HCT116 (cell line): Measurements from ENCODE around the gene PRMT9. TPM values are rescaled to one million over a fixed set of nuclear protein-coding genes. Genes with fewer than 3 reads are reported as not detected.

ENCODE experiments used
- ATAC-seq: fragments of 200-7000 bp; cut with Tn5 transposase; 2 replicates; pipeline ENCODE4 v1.9.1; 2020; ENCODE audit warnings: mild to moderate bottlenecking, moderate library complexity
- BruUV-seq: library from RNA; stranded (reverse); fragments of 400-500 nt; replicated peaks from 2 replicates; lab custom pipeline; 2021; lab: Mats Ljungman, UMichigan
- CTCF ChIA-PET: fragments of 300-600 bp; sonication (Branson Sonifier 250); formaldehyde crosslinking; loops from one replicate; lab custom pipeline; 2021; ENCODE audit warnings: antibody characterized with exemption; lab: Charles Lee
- POLR2A ChIA-PET: fragments of 300-600, 350-600 bp; sonication (Branson Sonifier 250); formaldehyde crosslinking; loops from one replicate; lab custom pipeline; 2021; ENCODE audit warnings: antibody characterized with exemption; lab: Charles Lee
- RAD21 ChIA-PET, 2 experiments: fragments of 300-600 bp; sonication (Branson Sonifier 250); formaldehyde crosslinking; loops; one replicate each; lab custom pipeline; 2023; ENCODE audit warnings: low total read pairs in 2 of 2; ENCODE audit not compliant: uncharacterized antibody in 2 of 2, unreplicated experiment in 2 of 2, low non-redundant PET in 1 of 2; lab: Charles Lee
- DNase-seq: peaks from one replicate; pipeline ENCODE4 v3.0.0-alpha.2; 2010; ENCODE audit warnings: low read depth, low spot score
- H2AFZ ChIP-seq: fragments of 200-600 bp; shearing (Covaris generic), sonication (generic); 2 replicates; pipeline ENCODE4 v1.6.1; 2017; ENCODE audit warnings: low read depth, mixed run types, mixed read lengths, antibody characterized with exemption, low read length; ENCODE audit not compliant: poor library complexity, severe bottlenecking
- H3K27ac ChIP-seq: 2 replicates; pipeline ENCODE4 v1.5.1; 2012; ENCODE audit warnings: low read depth, low read length
- H3K27me3 ChIP-seq: fragments of 200-600 bp; sonication (generic); 2 replicates; pipeline ENCODE4 v1.6.1; 2016; ENCODE audit warnings: mixed run types, low read length, mixed read lengths; ENCODE audit not compliant: insufficient read depth
- H3K36me3 ChIP-seq, 2 experiments: fragments of 200-500 bp in 1 of 2; fragments of 200-600 bp in 1 of 2; sonication (Bioruptor generic) in 1 of 2; sonication (generic) in 1 of 2; 2 replicates each; pipeline versions ENCODE4 v1.5.1 to v1.6.1; 2014 to 2016; ENCODE audit warnings: low read length in 2 of 2, inconsistent platforms in 1 of 2, mixed read lengths in 1 of 2, mixed run types in 1 of 2; ENCODE audit not compliant: insufficient read depth in 2 of 2, control insufficient read depth in 1 of 2
- H3K4me1 ChIP-seq, 2 experiments: fragments of 200-600 bp in 1 of 2; sonication (generic) in 1 of 2; 2 replicates each; pipeline versions ENCODE4 v1.5.1 to v1.6.1; 2012 to 2017; ENCODE audit warnings: low read length in 2 of 2, inconsistent platforms in 1 of 2, mild to moderate bottlenecking in 1 of 2, mixed read lengths in 1 of 2, mixed run types in 1 of 2, moderate library complexity in 1 of 2; ENCODE audit not compliant: insufficient read depth in 2 of 2, control insufficient read depth in 1 of 2
- H3K4me2 ChIP-seq: fragments of 200-600 bp; sonication (generic); 2 replicates; pipeline ENCODE4 v1.6.1; 2017; ENCODE audit warnings: mixed run types, low read length, mixed read lengths
- H3K4me3 ChIP-seq, 2 experiments: fragments of 200-600 bp in 1 of 2; sonication (generic) in 1 of 2; replicated peaks in 1 of 2; 2 replicates each; pipeline ENCODE4 v1.5.1; 2011 to 2016; ENCODE audit warnings: low read length in 2 of 2, control low read depth in 1 of 2, low read depth in 1 of 2, mild to moderate bottlenecking in 1 of 2, mixed read lengths in 1 of 2, mixed run types in 1 of 2
- H3K79me2 ChIP-seq: fragments of 200-600 bp; sonication (generic); 2 replicates; pipeline ENCODE4 v1.6.1; 2017; ENCODE audit warnings: mild to moderate bottlenecking, mixed run types, low read length, moderate library complexity, mixed read lengths; ENCODE audit not compliant: insufficient read depth
- H3K9ac ChIP-seq: fragments of 200-600 bp; sonication (generic); 2 replicates; pipeline ENCODE4 v1.6.1; 2016; ENCODE audit warnings: low read length, mixed read lengths
- H3K9me2 ChIP-seq: fragments of 200-600 bp; sonication (generic), shearing (Covaris generic); 2 replicates; pipeline ENCODE4 v1.6.1; 2017; ENCODE audit warnings: mixed run types, mild to moderate bottlenecking, moderate library complexity; ENCODE audit not compliant: insufficient read depth
- H3K9me3 ChIP-seq, 2 experiments: fragments of 200-500 bp in 1 of 2; fragments of 200-600 bp in 1 of 2; sonication (Bioruptor generic) in 1 of 2; sonication (generic) in 1 of 2; 2 replicates each; pipeline ENCODE4 v1.6.1; 2014 to 2017; ENCODE audit warnings: low read length in 2 of 2, mixed read lengths in 2 of 2, inconsistent platforms in 1 of 2, low read depth in 1 of 2, mild to moderate bottlenecking in 1 of 2, mixed run types in 1 of 2, moderate library complexity in 1 of 2; ENCODE audit not compliant: control insufficient read depth in 1 of 2, insufficient read depth in 1 of 2
- H4K20me1 ChIP-seq: fragments of 200-600 bp; sonication (generic), shearing (Covaris generic); 2 replicates; pipeline ENCODE4 v1.6.1; 2017; ENCODE audit warnings: mixed run types, mild to moderate bottlenecking, moderate library complexity; ENCODE audit not compliant: insufficient read depth
- CBX3 ChIP-seq: IDR thresholded peaks from 2 replicates; pipeline ENCODE4 v1.6.1; 2012; ENCODE audit warnings: low read depth
- CTCF ChIP-seq, 3 experiments: fragments of 200-600 bp in 1 of 3; sonication (generic) in 1 of 3; IDR thresholded peaks in 2 of 3; conservative IDR thresholded peaks in 1 of 3; 2 replicates each; pipeline ENCODE4 v1.5.1; 2012 to 2017; ENCODE audit warnings: low read depth in 2 of 3, low read length in 2 of 3, antibody characterized with exemption in 1 of 3, borderline replicate concordance in 1 of 3, control low read depth in 1 of 3, mild to moderate bottlenecking in 1 of 3, mixed read lengths in 1 of 3, mixed run types in 1 of 3, moderate library complexity in 1 of 3; ENCODE audit not compliant: insufficient read depth in 1 of 3
- EZH2 ChIP-seq: fragments of 200-600 bp; sonication (generic); IDR thresholded peaks from 2 replicates; pipeline ENCODE4 v1.6.1; 2017; ENCODE audit warnings: antibody characterized with exemption, mixed run types
- FOSL1 ChIP-seq: IDR thresholded peaks from 2 replicates; pipeline ENCODE4 v1.6.1; 2012; ENCODE audit warnings: low read depth
- POLR2AphosphoS5 ChIP-seq: IDR thresholded peaks from 2 replicates; pipeline ENCODE4 v1.6.1; 2011; ENCODE audit warnings: mild to moderate bottlenecking, low read depth, low read length, moderate library complexity
- REST ChIP-seq: IDR thresholded peaks from 2 replicates; pipeline ENCODE4 v1.6.1; 2012; ENCODE audit warnings: low read depth
- SIN3A ChIP-seq: IDR thresholded peaks from 2 replicates; pipeline ENCODE4 v1.6.1; 2012; ENCODE audit warnings: low read depth
- SP1 ChIP-seq: IDR thresholded peaks from 2 replicates; pipeline ENCODE4 v1.6.1; 2012; ENCODE audit warnings: low read depth
- TCF7L2 ChIP-seq: IDR thresholded peaks from 2 replicates; pipeline ENCODE4 v1.7.0; 2011; ENCODE audit warnings: borderline replicate concordance, inconsistent platforms; ENCODE audit not compliant: insufficient read depth, insufficient read length; ENCODE audit errors: extremely low read depth
- ZBTB33 ChIP-seq: IDR thresholded peaks from 2 replicates; pipeline ENCODE4 v1.6.1; 2011; ENCODE audit warnings: mild to moderate bottlenecking, low read length, moderate library complexity; ENCODE audit not compliant: insufficient replicate concordance; ENCODE audit errors: extremely low read depth
- ZNF274 ChIP-seq: fragments of 200-500 bp; sonication (Bioruptor generic); IDR thresholded peaks from 2 replicates; pipeline ENCODE4 v1.6.1; 2014; ENCODE audit warnings: mild to moderate bottlenecking, low read depth, low read length, inconsistent platforms
- intact Hi-C: fragments of 100-400 bp; cut with micrococcal nuclease; formaldehyde crosslinking; loops from 2 replicates; pipeline ENCODE4 v1.10.0; 2022
- total RNA-seq: library from RNA; stranded (reverse); gene quantifications from one replicate; pipeline ENCODE4 v1.2.1, GENCODE V29; 2021; ENCODE audit not compliant: unreplicated experiment
- TF ChIP-seq, protein P1 (sequence below): IDR thresholded peaks from 2 replicates; pipeline ENCODE4 v1.6.1; 2012

Gene PRMT9
- total RNA-seq, 1 experiment from 2014 or later, result 5.8 TPM

- Histone ChIP-seq H3K27me3 (no peaks in the 10 kb centered on the region), H3K4me3 (no peak overlapping the region), H2AFZ (no peak overlapping the region), H3K9me3 (no peaks in the 10 kb centered on the region), H3K4me2 (no peak overlapping the region), H3K36me3 (no peaks in the 10 kb centered on the region), H3K9me2 (no peaks in the 10 kb centered on the region), H3K9ac (no peak overlapping the region), H3K27ac (no peak overlapping the region), H3K4me1 (peaks cover 0 to 9% of the 10 kb centered on the region in 2 experiments; a peak in 2 of 4 replicates), H4K20me1 (no peaks in the 10 kb centered on the region), H3K79me2 (no peaks in the 10 kb centered on the region)
- ChIA-PET POLR2A (no interaction called here), CTCF (interaction anchor here (5.6 kb wide), 1 partner anchor 272 kb away, joined by 61 read pairs; no protein-coding TSS in a partner anchor), RAD21 (no interaction called here)
- BruUV-seq, result no TSS peak
- ATAC-seq (no peak), DNase-seq (no peak)
- intact Hi-C loops, result loop anchor here (10.0 kb wide), 1 partner anchor 1250 kb away; no protein-coding TSS in a partner anchor
- TF ChIP-seq REST, result no peak
- TF ChIP-seq EZH2, result no peak
- no peak for TF ChIP-seq ZNF274
- no peak for TF ChIP-seq CTCF (IDR thresholded peaks at IDR 0.05 in 2 of 3, conservative IDR thresholded peaks at IDR 0.05 in 1 of 3; ENCODE audit: borderline replicate concordance in 1 of 3, insufficient read depth in 1 of 3, low read depth in 2 of 3, low read length in 2 of 3)
- TF ChIP-seq ZBTB33, result no peak
- no peak for TF ChIP-seq SIN3A
- TF ChIP-seq SP1, result no peak
- no peak for TF ChIP-seq FOSL1
- TF ChIP-seq POLR2AphosphoS5, result no peak
- TF ChIP-seq CBX3, result no peak
- no peak for TF ChIP-seq TCF7L2
- TF ChIP-seq, protein P1, sequence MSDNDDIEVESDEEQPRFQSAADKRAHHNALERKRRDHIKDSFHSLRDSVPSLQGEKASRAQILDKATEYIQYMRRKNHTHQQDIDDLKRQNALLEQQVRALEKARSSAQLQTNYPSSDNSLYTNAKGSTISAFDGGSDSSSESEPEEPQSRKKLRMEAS, result no peak
Observed at GRCh38 chr4:147594578-147594977, 89.4 kb downstream of the PRMT9 start.
